NCI-H2029 treated with DMSO at 0.1 percent for 48 hours (cell line): Measurements from ENCODE around the gene TIAL1.
"Not testable (repeated sequence)": the region's sequence is repeated elsewhere in the genome, so short reads cannot be mapped to it uniquely, and the experiment has no call there.

ENCODE experiments used
- DNase-seq: peaks from one replicate; lab custom pipeline; 2025; lab: John Stamatoyannopoulos, UW

The TIAL1 gene

GRCh38 chr10:119596537-119597404 is at the start of gene TIAL1:
Gene TIAL1 (minus strand): TSS chr10:119596964. CDS start chr10:119596465, 499 bp downstream.
- peak; percentile 83 for DNase-seq

GRCh38 chr10:119644994-119645393 is 48.2 kb upstream of the TIAL1 start:
- no peak for DNase-seq

- DNase-seq, result no peak
These were observed 47.5 kb upstream of the TIAL1 start for GRCh38 chr10:119644205-119644814.

DNA sequence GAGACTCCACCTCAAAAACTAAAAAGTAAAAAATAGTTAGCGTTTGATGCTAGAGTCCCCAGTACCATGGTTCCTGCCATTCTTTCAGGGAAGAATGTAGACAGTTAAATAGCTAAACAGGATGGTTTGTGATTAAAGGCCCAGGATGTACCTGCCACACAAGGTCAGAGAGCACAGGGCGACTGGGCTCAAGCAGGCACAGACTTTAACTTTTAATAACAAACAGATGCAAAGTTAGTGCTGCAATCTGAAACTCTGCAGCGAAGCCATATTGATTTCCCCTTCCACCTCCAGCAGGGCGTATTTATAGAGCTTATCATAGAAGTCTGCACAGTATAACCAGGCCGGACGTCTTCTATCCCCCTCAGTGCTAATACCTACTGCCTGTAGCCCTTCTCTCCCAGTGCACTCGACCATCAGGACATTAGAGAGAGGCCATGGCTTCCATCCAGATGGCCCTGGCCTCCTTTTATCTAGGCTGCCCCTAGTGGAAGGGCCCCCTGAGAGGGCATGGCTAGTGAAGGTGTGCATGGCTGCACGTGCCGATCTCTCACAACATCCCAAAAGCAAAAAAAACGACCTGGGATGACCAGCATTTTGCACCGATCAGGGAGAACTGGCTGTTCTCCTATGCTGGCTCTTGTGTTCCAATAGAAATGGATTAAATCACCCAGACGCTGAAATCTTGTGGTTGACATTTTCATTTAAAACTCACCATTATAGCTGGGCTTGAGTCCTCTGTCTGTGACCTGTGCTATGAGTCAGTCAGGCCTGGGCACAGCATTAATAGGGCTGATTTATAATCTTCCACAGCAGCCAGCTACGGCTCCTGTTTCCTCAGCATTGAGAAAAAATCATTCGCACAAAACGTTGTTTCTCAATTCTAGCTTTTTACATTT is 46.8 kb upstream of the TIAL1 start:
- DNase-seq, result no peak

DNA sequence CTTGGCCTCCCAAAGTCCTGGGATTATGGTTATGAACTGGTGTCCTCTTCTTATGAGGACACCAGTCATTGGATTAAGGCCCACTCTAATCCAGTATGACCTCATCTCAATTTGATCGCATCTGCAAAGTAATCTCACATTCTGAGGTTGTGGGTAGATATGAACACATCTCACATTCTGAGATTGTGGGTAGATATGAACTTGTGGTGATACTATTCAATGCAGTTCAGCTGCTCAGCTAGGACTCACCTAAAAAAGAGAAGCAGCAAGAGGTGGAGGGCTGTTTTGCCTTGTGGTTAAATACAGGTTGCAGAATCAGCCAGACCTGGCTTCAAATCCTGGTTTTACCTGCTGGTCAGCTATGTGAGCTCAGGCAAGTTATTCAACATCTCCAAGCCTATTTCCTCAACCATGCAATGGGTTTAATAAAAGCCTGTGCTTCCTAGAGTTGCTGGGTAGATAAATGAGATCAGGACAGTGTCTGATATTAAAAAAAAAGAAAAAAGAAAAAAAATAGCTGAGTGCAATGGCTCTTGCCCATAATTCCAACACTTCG is 45.9 kb upstream of the TIAL1 start:
- no peak for DNase-seq

- DNase-seq, result no peak
These were observed 44.2 kb upstream of the TIAL1 start for GRCh38 chr10:119640875-119641526.

- no peak for DNase-seq
These were observed 43.6 kb upstream of the TIAL1 start for GRCh38 chr10:119640384-119640783.

DNA sequence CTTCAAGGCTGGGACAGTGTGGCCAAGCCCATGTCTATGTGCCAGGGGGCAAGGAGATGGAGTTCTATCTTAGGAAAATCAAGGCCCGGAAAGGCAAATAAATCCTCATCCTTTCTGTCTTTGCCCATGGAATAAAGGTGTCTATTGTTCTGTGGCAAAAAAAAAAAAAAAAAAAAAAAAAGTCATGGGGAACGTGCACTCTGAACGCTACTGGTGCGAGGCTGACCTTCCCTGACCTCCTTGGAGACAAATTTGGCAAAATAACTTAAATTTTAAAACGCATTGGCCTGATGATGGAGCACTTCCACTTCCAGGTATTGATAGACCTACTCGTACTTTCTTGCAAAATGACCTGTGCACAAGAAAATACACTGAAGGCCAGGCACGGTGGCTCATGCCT is 42.2 kb upstream of the TIAL1 start:
- DNase-seq, result no peak

- DNase-seq, result no peak
These were observed 40.9 kb upstream of the TIAL1 start for GRCh38 chr10:119637631-119638030.

DNA sequence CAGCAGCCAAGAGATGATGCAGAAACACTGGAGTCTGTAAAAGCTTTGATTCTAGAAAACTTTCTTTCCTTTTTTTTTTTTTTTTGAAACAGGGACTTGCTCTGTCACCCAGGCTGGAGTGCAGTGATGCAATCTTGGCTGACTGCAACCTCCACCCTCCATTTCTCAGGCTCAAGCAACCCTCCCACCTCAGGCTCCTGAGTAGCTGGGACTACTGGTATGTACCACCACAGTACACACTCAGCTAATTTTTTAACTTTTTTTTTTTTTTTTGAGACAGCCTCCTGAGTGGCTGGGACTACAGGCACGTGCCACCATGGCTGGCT is 37.4 kb upstream of the TIAL1 start:
- DNase-seq, result no peak

DNA sequence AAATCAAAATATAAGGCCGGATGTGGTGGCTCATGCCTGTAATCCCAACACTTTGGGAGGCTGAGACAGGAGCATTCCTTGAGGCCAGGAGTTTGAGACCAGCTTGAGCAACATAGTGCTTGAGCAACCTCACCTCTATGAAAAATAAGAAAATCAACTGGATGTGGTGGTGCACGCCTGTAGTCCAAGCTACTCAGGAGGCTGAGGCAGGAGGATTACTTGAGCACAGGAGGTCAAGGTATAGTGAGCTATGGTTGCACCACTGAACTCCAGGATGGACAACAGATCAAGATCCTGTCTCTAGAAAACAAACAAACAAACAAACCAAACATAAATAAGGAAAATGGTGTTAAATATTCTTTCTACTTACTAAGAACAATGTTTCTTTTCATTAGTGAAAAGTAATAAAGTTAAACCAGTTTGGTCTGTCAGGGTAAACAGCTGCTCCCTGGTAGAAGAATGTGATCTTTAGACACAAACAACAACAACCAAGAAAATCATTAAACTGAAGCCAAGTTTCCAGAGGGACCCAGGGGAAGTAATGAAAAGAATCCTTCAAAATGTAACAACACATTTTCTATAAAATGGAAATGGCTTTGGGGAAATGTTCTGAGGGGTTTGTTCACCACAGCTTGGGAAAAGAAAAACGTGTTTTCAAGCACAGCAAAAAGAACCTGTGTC is 36.9 kb upstream of the TIAL1 start:
- DNase-seq, result no peak

DNA sequence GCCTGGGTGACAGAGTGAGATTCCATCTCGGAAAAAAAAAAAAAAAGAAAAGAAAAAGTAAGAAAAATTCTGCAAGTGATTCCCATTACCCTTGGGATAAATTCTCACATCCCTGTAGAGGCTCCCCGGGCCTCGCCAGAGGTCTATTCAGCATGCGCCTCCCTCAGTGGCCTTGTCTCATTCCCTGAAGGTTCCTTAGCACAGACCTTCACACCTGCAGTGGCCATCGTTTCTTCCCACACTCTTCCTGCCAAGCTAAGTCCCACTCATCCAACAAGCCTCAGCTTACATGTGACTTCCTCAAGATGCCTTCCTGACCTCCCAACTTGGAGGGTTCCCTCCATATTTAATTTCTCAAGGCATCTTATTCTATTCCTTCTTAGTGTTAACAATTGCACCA is 33.5 kb upstream of the TIAL1 start:
- DNase-seq, result no peak

- DNase-seq, result no peak
These were observed 29.0 kb upstream of the TIAL1 start for GRCh38 chr10:119625570-119626280.

GRCh38 chr10:119621078-119621384 is 24.3 kb upstream of the TIAL1 start:
- DNase-seq, result no peak

DNA sequence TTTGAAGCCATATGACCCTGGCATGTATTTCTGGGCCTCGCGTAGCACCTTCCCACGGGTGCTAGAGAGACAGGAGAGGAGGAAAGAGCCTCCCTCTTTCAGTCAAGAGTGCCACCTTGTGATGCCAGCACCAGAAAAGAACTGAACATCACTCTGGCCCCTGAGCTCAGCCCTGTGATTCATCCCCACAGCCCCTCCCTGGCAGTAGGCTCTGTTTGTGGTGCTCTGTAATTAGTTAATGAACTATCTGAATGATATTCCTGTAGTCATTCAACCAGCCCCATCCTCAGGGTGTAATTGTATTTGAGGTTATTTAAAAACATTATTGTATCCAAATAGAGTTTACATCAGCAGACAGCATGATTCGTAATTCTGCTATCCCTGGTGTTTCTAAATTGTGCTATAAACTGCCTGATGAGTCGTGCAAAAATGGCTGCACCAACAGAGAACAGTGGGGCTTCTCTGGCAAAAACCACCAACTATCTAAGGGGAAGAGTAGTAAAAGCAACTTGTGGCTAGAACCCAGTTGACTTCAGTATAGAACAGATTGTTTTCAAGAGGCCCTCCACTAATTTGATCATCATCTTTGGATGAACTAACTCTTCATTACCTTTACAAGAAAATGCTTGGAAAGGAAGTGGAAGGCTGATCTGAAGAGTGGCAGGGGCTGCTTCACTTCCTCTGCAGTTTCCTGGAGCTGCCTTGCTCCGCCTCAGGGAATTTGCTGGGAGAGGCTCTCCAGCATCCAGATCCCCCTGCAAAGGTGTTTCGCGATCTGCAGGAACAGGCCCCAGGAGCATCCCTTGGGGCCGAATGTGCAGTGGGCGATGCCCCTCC is 23.7 kb upstream of the TIAL1 start:
- no peak for DNase-seq

GRCh38 chr10:119619811-119620210 is 23.0 kb upstream of the TIAL1 start:
- not testable (repeated sequence) for DNase-seq

- DNase-seq, result no peak
These were observed 22.5 kb upstream of the TIAL1 start for GRCh38 chr10:119619215-119619614.

- no peak for DNase-seq
These were observed 20.3 kb upstream of the TIAL1 start for GRCh38 chr10:119616882-119617570.

DNA sequence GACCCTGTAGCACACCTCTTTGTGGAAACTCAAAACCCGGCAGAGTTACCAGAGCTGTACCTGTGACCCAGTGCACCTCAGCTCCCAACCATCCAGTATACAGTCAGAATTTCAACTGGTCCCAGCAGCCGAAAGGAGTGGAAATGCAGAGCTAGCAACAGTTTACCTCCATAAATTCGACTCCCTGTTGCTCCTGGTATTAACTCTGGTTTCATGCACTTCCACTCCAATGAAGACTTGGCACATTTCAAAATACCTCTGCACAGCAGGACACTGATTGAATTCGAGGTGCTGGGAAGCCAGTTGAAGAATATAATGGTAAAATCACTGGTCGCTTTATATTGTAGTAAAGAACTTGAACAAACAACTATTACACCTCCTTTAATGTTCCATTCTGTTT is 17.9 kb upstream of the TIAL1 start:
- no peak for DNase-seq
